HL-60 (cell line): ENCODE measurements around the gene CERS4.
"Not testable (repeated sequence)": the region's sequence is repeated elsewhere in the genome, so short reads cannot be mapped to it uniquely, and the experiment has no call there.

ENCODE experiments used
- DNase-seq, 2 experiments: peaks; one replicate each; pipeline ENCODE4 v3.0.0-alpha.2; 2010 to 2020; ENCODE audit warnings: low read depth in 1 of 2, low spot score in 1 of 2
- H3K27ac ChIP-seq: fragments of 250-450 bp; sonication (Bioruptor Pico); replicated peaks from 2 replicates; pipeline ENCODE4 v1.5.1; 2020; ENCODE audit warnings: mild to moderate bottlenecking, moderate library complexity
- H3K27me3 ChIP-seq: fragments of 250-450 bp; sonication (Bioruptor Pico); 2 replicates; pipeline ENCODE4 v1.5.1; 2021; ENCODE audit warnings: mild to moderate bottlenecking, moderate library complexity; ENCODE audit not compliant: insufficient read depth, poor library complexity, severe bottlenecking
- H3K4me3 ChIP-seq: replicated peaks from 2 replicates; pipeline ENCODE4 v1.5.1; 2011; ENCODE audit warnings: mild to moderate bottlenecking, control low read depth, low read length; ENCODE audit not compliant: insufficient read depth
- CTCF ChIP-seq: IDR thresholded peaks from one replicate; pipeline ENCODE4 v1.5.1; 2011; ENCODE audit warnings: low read length, control low read depth, inconsistent platforms; ENCODE audit not compliant: insufficient read depth
- GABPA ChIP-seq: IDR thresholded peaks from 2 replicates; pipeline ENCODE4 v1.6.1; 2012; ENCODE audit warnings: low read depth
- POLR2AphosphoS5 ChIP-seq: IDR thresholded peaks from 2 replicates; pipeline ENCODE4 v1.6.1; 2012; ENCODE audit warnings: low read depth
- REST ChIP-seq: IDR thresholded peaks from 2 replicates; pipeline ENCODE4 v1.6.1; 2012; ENCODE audit warnings: low read depth; ENCODE audit not compliant: insufficient replicate concordance
- SPI1 ChIP-seq: IDR thresholded peaks from 2 replicates; pipeline ENCODE4 v1.6.1; 2012; ENCODE audit warnings: low read depth, mild to moderate bottlenecking, borderline replicate concordance

Gene CERS4

DNA sequence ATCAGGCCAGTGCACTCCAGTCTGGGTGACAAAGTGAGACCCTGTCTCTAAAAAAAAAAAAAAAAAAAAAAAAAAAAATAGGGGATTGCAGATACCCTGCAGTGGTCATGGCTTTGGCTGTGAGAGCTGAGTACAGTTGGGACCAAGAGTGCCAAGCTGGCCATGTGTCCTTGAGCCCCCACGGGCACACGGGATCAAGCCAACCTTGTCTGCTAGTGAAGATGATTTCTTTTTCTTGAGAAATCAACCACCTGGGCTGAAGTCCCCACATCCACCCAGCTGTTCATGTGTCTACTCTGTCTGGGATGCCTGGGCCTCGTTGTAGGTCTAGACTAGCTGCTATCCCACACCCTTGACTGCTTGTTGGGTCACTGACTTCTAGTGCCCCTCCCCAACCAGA is 34.0 kb downstream of the CERS4 start:
- Histone ChIP-seq H3K27me3 (no peaks in the 10 kb centered on the region), H3K4me3 (no peak overlapping the region), H3K27ac (no peak overlapping the region)
- no peak for DNase-seq
- TF ChIP-seq POLR2AphosphoS5 (no peak), SPI1 (no peak), GABPA (no peak), REST (no peak)

GRCh38 chr19:8244442-8244841 is 35.3 kb downstream of the CERS4 start:
- no peak for TF ChIP-seq CTCF
- TF ChIP-seq GABPA, result no peak
- TF ChIP-seq SPI1, result no peak
- TF ChIP-seq POLR2AphosphoS5, result no peak
- no peak for TF ChIP-seq REST
- Histone ChIP-seq H3K4me3 (no peak overlapping the region), H3K27me3 (no peaks in the 10 kb centered on the region), H3K27ac (no peak overlapping the region)
- DNase-seq, result no peak

DNA sequence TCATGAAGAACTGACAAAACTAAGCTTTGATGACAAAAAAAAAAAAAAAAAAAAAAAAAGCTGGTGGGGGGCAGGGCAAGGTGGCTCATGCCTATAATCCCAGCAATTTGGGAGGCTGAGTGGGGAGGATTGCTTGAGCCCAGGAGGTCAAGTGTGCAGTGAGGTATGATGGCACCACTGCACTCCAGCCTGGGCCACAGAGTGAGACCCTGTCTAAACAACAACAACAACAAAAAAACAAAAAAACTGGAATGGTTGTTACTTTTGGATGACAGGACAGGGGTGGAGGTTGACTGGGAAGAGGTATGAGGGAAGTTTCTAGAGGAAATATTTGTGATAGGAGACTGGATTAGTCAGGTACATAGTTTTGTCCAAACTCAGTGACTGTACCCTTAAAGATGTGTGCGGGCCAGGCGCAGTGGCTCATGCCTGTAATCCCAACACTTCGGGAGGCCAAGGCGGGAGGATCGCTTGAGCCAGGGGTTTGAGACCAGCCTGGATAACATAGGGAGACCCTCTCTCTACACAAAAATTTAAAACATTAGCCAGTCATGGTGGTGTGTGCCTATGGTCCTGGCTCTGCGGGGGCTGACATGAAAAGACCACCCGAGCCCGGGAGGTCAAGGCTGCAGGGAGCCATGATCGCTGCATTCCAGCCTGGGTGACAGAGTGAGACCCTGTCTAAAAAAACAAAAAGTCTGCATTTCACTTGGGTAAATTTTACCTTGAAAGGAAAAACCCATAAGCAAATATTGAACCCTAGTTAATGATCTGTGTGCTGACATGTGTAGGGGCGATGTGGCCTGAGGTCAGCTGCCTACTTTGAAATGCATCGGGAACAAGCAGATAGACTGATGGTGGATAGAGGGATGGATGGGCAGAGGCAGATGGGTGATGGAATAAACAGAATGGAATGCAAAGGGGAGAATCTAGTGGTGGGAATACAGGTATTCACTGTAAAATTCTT is 37.0 kb downstream of the CERS4 start:
- H3K27me3 ChIP-seq, result no peaks in the 10 kb centered on the region
- DNase-seq, result no peak
- H3K4me3 ChIP-seq, result no peak overlapping the region
- H3K27ac ChIP-seq, result no peak overlapping the region
- TF ChIP-seq GABPA, result no peak
- TF ChIP-seq REST, result no peak
- TF ChIP-seq CTCF, result no peak
- no peak for TF ChIP-seq SPI1
- TF ChIP-seq POLR2AphosphoS5, result no peak

DNA sequence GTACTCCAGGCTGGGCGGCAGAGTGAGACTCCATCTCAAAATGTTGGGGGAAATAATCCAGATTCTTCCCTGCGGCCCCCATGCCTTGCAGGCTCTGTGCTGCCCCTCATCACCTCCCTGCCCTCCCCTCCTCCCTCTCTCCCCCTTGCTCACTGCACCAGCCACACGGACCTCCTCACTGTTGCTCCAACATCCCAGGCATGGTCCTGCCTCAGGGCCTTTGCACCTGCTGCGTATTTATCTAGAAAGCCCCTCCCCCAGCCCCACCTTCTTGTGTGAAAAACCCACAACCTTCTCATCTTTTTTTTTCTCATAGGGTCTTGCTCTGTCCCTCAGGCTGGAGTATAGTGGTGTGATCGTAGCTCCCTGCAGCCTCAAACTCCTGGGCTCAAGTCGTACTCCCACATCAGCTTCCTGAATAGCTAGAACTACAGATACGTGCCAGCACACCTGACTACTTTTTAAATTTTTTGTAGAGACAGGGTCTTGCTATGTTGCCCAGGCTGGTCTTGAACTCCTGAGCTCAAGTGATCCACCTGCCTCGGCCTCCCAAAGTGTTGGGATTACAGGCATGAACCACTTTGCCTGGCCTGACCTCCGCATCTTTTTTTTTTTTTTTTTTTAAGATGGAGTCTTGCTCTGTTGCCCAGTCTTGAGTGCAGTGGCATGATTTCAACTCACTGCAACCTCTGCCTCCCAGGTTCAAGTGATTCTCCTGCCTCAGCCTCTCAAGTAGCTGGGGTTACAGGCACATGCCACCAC is 38.1 kb downstream of the CERS4 start:
- H3K27me3 ChIP-seq, H3K4me3 ChIP-seq, DNase-seq, H3K27ac ChIP-seq: not testable (repeated sequence)
